ENCODE results near the gene CCL2. TPM values are rescaled to one million over a fixed set of nuclear protein-coding genes. Genes with fewer than 3 reads are reported as not detected.
A peak's percentile ranks its signal among the peaks of the same experiment; 100 is the strongest.

The CCL2 gene
- total RNA-seq, 3 donors from 2014 or later: 7.4 to 64.4 (median 26.5) TPM

DNA sequence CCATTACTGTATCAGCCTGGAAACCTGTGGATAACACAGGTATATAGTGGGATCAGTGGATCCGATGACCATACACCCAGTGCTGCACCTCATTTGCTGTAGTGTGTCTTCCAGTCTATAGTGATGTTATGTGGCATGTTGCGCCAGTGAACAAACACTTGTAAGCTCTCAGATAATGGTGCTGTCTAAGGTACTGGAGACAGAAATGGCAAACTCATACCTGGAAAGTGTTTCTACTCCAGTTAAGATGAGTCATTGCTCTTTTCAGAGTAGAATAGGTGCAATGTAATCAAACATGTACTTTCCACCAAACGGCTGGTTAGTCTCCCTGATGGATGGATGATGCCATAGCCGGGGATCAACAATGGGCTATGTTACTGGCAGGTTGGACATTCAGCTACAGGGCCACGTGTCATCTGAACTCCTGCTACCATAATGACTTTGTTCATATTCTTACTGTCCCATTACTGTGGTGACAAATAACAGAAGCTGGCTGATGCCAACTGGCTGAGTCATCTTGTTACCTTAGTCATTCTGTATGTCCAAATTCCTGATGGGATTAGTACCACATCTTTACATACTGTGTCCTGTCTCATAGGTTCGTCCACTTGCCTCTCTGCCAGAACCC, 36.8 kb downstream of the CCL2 start:
- intact Hi-C loops (cut with DNase I; ENCODE audit: low total_unique reads): no loop called here
- H3K36me3 ChIP-seq: no peaks in the 10 kb centered on the region
- H3K4me3 ChIP-seq: no peak overlapping the region
- no peak overlapping the region for H3K27ac ChIP-seq
- TF ChIP-seq POLR2A (IDR thresholded peaks at IDR 0.05) (no peak), POLR2AphosphoS5 (IDR thresholded peaks at IDR 0.05) (no peak)
- TF ChIP-seq, protein P1, sequence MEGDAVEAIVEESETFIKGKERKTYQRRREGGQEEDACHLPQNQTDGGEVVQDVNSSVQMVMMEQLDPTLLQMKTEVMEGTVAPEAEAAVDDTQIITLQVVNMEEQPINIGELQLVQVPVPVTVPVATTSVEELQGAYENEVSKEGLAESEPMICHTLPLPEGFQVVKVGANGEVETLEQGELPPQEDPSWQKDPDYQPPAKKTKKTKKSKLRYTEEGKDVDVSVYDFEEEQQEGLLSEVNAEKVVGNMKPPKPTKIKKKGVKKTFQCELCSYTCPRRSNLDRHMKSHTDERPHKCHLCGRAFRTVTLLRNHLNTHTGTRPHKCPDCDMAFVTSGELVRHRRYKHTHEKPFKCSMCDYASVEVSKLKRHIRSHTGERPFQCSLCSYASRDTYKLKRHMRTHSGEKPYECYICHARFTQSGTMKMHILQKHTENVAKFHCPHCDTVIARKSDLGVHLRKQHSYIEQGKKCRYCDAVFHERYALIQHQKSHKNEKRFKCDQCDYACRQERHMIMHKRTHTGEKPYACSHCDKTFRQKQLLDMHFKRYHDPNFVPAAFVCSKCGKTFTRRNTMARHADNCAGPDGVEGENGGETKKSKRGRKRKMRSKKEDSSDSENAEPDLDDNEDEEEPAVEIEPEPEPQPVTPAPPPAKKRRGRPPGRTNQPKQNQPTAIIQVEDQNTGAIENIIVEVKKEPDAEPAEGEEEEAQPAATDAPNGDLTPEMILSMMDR (IDR thresholded peaks at IDR 0.05): no peak
- no peaks in the 10 kb centered on the region for H3K4me1 ChIP-seq
- no peaks in the 10 kb centered on the region for H3K9me3 ChIP-seq
- DNase-seq (ENCODE audit: low spot score in 2 of 2): no peak
- no peaks in the 10 kb centered on the region for H3K27me3 ChIP-seq

DNA sequence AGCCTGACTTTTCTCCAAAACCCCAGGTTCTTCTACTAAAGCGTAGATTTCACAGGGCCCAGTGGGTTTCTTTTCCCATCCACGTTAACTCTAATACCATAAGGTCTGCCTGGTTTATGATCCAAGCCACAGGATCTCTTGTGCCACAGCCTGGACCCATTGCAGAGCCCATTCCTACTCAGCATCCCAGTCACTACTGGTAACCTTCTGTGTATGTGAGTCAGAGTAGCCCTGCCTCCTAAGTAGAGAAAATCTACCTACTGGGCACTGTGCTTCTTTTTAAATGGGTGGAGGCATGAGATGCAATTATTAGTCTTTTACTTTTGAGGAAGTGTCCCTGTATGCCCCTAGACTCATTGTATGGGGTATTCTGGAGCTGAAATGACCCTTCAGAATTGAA, 43.9 kb downstream of the CCL2 start:
- no peaks in the 10 kb centered on the region for H3K36me3 ChIP-seq
- no peaks in the 10 kb centered on the region for H3K27me3 ChIP-seq
- H3K4me1 ChIP-seq: peaks cover 0 to 6% of the 10 kb centered on the region in 2 donors
- no peak for DNase-seq (ENCODE audit: low spot score in 2 of 2)
- H3K27ac ChIP-seq: no peak overlapping the region
- intact Hi-C loops (cut with DNase I; ENCODE audit: low total_unique reads): no loop called here
- H3K4me3 ChIP-seq: no peak overlapping the region
- H3K9me3 ChIP-seq: no peaks in the 10 kb centered on the region
- TF ChIP-seq POLR2AphosphoS5 (IDR thresholded peaks at IDR 0.05): no peak
- TF ChIP-seq, protein P1 (IDR thresholded peaks at IDR 0.05): no peak
- TF ChIP-seq POLR2A (IDR thresholded peaks at IDR 0.05): no peak

DNA sequence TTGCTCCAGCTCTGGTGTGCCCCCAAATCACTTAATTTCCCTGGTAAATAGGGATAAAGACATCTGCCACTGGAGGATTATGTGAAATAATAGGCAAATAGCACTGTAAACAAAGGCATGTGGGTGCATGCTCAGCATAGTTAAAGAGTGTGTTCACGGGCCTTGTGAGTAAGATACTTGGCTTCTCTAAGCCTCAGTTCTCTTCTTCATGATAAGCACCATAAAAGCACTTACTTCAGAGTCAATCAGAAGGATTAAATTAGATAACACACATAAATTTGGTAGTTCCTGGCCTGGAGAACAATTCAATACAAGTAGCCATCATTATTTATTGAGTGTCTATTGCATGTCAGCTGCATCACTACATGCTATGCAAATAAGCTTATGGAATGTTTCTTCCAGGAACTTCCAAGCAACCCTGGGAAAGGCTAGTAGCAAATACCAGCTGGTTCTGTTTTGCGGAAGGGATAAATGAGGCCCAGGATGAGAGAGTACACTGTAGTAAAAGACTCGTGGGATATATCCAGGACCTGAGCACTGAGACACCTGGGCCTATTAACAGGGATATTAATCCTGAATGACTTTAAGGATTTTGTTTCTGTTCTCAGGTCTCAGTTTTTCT, 45.0 kb downstream of the CCL2 start:
- Histone ChIP-seq H3K4me1 (peaks cover 0 to 6% of the 10 kb centered on the region in 2 donors), H3K9me3 (no peaks in the 10 kb centered on the region), H3K4me3 (no peak overlapping the region), H3K27me3 (no peaks in the 10 kb centered on the region), H3K36me3 (no peaks in the 10 kb centered on the region), H3K27ac (no peak overlapping the region)
- TF ChIP-seq, protein P1 (IDR thresholded peaks at IDR 0.05): no peak
- no peak for TF ChIP-seq POLR2AphosphoS5 (IDR thresholded peaks at IDR 0.05)
- no peak for TF ChIP-seq POLR2A (IDR thresholded peaks at IDR 0.05)
- intact Hi-C loops (cut with DNase I; ENCODE audit: low total_unique reads): no loop called here
- DNase-seq (ENCODE audit: low spot score in 2 of 2): no peak

DNA sequence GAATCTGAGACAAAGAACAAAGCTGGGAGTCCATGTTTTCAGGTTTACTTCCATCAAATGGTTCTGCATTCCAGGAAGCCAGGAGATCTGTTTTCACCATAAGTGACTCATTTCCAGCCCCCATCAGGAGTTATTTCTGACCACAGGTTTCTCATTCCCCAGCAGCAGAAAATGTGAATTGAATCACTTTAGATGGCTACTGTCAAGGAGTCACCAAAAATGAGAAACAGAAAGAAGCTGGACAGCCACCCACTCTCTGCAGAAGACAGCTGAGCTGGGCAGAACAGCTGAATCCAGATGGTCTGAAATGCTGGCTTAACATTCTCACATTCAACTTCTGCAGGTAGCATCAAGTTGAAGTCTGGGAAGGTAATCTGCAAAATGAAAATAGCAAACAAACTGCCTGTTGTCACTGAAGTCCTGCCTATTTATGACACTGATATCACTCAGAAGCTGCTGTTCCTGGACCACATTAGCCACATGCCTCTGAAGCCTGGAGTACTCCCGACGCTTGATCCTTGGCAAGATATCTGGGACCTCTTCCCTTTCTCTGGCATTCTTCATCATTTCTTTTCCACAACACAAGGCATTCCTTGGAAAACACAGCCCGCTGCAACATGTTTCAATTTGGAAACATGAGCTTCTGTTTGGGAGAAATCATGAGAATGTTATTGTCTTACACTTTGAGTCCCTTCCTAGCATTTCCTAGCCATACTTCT, 45.7 kb downstream of the CCL2 start:
- H3K27ac ChIP-seq: peak overlapping the region in 1 of 2 donors; percentile 66
- H3K36me3 ChIP-seq: no peaks in the 10 kb centered on the region
- DNase-seq (ENCODE audit: low spot score in 2 of 2): no peak
- TF ChIP-seq POLR2AphosphoS5 (IDR thresholded peaks at IDR 0.05) (no peak), POLR2A (IDR thresholded peaks at IDR 0.05) (no peak)
- TF ChIP-seq, protein P1 (IDR thresholded peaks at IDR 0.05): no peak
- no peaks in the 10 kb centered on the region for H3K9me3 ChIP-seq
- H3K27me3 ChIP-seq: no peaks in the 10 kb centered on the region
- no peak overlapping the region for H3K4me3 ChIP-seq
- H3K4me1 ChIP-seq: peaks cover 0 to 6% of the 10 kb centered on the region in 2 donors
- intact Hi-C loops (cut with DNase I; ENCODE audit: low total_unique reads): no loop called here

DNA sequence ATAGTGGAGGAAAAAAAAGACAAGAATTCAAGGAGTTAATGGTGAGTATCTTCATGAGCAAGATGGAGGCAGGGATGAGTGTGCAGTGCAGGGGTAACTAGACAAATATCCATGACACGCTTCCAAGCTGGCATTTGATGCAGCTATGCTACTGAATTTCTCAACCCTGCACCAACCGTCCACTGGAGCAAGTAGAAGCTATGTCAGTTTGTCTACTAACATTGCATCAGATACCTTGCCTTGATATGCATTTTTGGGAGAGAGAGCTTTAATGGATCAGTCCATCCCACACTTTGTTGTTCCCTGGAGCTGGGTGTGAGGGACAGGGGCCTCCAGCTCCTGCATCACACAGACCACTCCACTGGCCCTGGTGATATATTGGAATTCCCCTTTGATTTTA, 46.9 kb downstream of the CCL2 start:
- no peaks in the 10 kb centered on the region for H3K27me3 ChIP-seq
- H3K9me3 ChIP-seq: no peaks in the 10 kb centered on the region
- TF ChIP-seq POLR2AphosphoS5 (IDR thresholded peaks at IDR 0.05) (no peak), POLR2A (IDR thresholded peaks at IDR 0.05) (no peak)
- TF ChIP-seq, protein P1 (IDR thresholded peaks at IDR 0.05): no peak
- H3K36me3 ChIP-seq: no peaks in the 10 kb centered on the region
- intact Hi-C loops (cut with DNase I; ENCODE audit: low total_unique reads): no loop called here
- DNase-seq (ENCODE audit: low spot score in 2 of 2): no peak
- no peak overlapping the region for H3K27ac ChIP-seq
- H3K4me3 ChIP-seq: no peak overlapping the region
- H3K4me1 ChIP-seq: peaks cover 0 to 6% of the 10 kb centered on the region in 2 donors

All from breast epithelium (tissue), 4 donors.